K562 (cell line): Measurements from ENCODE around the gene TNIP1. TPM values are rescaled to one million over a fixed set of nuclear protein-coding genes. Genes with fewer than 3 reads are reported as not detected.

Experiments used
- ATAC-seq: fragments of 200-7000 bp; cut with Tn5 transposase; 3 replicates; pipeline ENCODE4 v1.9.1; 2020; ENCODE audit warnings: moderate library complexity
- BruUV-seq: library from RNA; stranded (reverse); fragments of 400-500 nt; replicated peaks from 2 replicates; lab custom pipeline; 2021; lab: Mats Ljungman, UMichigan
- CTCF ChIA-PET: fragments of 300-600 bp; formaldehyde crosslinking; extraction: SDS; loops from one replicate; lab custom pipeline; 2021; ENCODE audit warnings: low intra/inter-chr PET ratio; lab: Yijun Ruan, JAX
- POLR2A ChIA-PET: fragments of 300-600, 350-650 bp; sonication (Branson Sonifier 250); formaldehyde crosslinking; extraction: SDS; loops from one replicate; lab custom pipeline; 2021; ENCODE audit warnings: antibody characterized with exemption, inconsistent platforms; lab: Yijun Ruan, JAX
- DNase-seq, 4 experiments: peaks; one replicate each; pipeline versions ENCODE4 v3.0.0 to v3.0.0-alpha.2; 2011 to 2018; ENCODE audit warnings: low spot score in 3 of 4, mixed read lengths in 3 of 4; ENCODE audit errors: extremely low read depth in 1 of 4
- FAIRE-seq: peaks from 2 replicates; lab custom pipeline; 2011; peaks lifted over from hg19 to GRCh38; lab: Jason Lieb, UNC
- H2AFZ ChIP-seq: 2 replicates; pipeline ENCODE4 v1.6.0; 2011; ENCODE audit warnings: low read depth, low read length, control low read depth, inconsistent platforms
- H3K27ac ChIP-seq: fragments of 200-600 bp; 3 replicates; pipeline ENCODE4 v1.8.0; 2011; ENCODE audit warnings: low read depth, mild to moderate bottlenecking, control low read depth, inconsistent platforms, low read length, moderate library complexity, mixed read lengths; ENCODE audit errors: extremely low read depth
- H3K27me3 ChIP-seq, 2 experiments: fragments of 300-600 bp in 1 of 2; 2 replicates in 1 of 2; 3 replicates in 1 of 2; pipeline versions ENCODE4 v1.6.0 to v1.8.0; 2011; ENCODE audit warnings: inconsistent platforms in 2 of 2, low read length in 2 of 2, mild to moderate bottlenecking in 1 of 2, mixed read lengths in 1 of 2, moderate library complexity in 1 of 2; ENCODE audit not compliant: control insufficient read depth in 2 of 2, insufficient read depth in 2 of 2
- H3K36me3 ChIP-seq: fragments of 300-600 bp; 3 replicates; pipeline ENCODE4 v1.8.0; 2011; ENCODE audit warnings: mild to moderate bottlenecking, low read length, inconsistent platforms; ENCODE audit not compliant: control insufficient read depth, insufficient read depth
- H3K4me1 ChIP-seq, 2 experiments: fragments of 200-600 bp in 1 of 2; replicated peaks in 1 of 2; 2 replicates in 1 of 2; 3 replicates in 1 of 2; pipeline versions ENCODE4 v1.5.1 to v1.8.0; 2011; ENCODE audit warnings: inconsistent platforms in 2 of 2, low read length in 2 of 2, mild to moderate bottlenecking in 1 of 2, mixed read lengths in 1 of 2, moderate library complexity in 1 of 2; ENCODE audit not compliant: control insufficient read depth in 2 of 2, insufficient read depth in 2 of 2
- H3K4me2 ChIP-seq: 2 replicates; pipeline ENCODE4 v1.6.1; 2011; ENCODE audit warnings: low read length, control low read depth, inconsistent platforms, mixed read lengths; ENCODE audit not compliant: insufficient read depth
- H3K4me3 ChIP-seq: fragments of 200-600 bp; sonication (generic), shearing (Covaris generic); 2 replicates; pipeline ENCODE4 v1.5.1; 2016; ENCODE audit warnings: control low read depth, inconsistent platforms
- H3K79me2 ChIP-seq: fragments of 200-600 bp; 3 replicates; pipeline ENCODE4 v1.8.0; 2011; ENCODE audit warnings: low read length, inconsistent platforms; ENCODE audit not compliant: control insufficient read depth, insufficient read depth
- H3K9ac ChIP-seq, 2 experiments: 2 replicates each; pipeline versions ENCODE4 v1.6.0 to v1.6.1; 2011; ENCODE audit warnings: low read depth in 2 of 2, low read length in 2 of 2, control low read depth in 1 of 2, inconsistent platforms in 1 of 2, mild to moderate bottlenecking in 1 of 2, mixed read lengths in 1 of 2; ENCODE audit not compliant: insufficient read depth in 1 of 2
- H3K9me1 ChIP-seq: one replicate; pipeline ENCODE4 v1.6.0; 2011; ENCODE audit warnings: inconsistent platforms, mild to moderate bottlenecking, low read length, moderate library complexity; ENCODE audit not compliant: control insufficient read depth, insufficient read depth
- H3K9me3 ChIP-seq: replicated peaks from 2 replicates; pipeline ENCODE4 v1.5.1; 2011; ENCODE audit warnings: low read depth, low read length, inconsistent platforms; ENCODE audit not compliant: control insufficient read depth, insufficient read depth
- H4K20me1 ChIP-seq: replicated peaks from 2 replicates; pipeline ENCODE4 v1.6.1; 2011; ENCODE audit warnings: low read length, inconsistent platforms, mixed read lengths; ENCODE audit not compliant: control insufficient read depth, insufficient read depth
- ATF7 ChIP-seq: fragments of 450-650 bp; IDR thresholded peaks from 2 replicates; pipeline ENCODE4 v1.7.1; 2014; ENCODE audit warnings: mild to moderate bottlenecking, moderate library complexity
- CBX2 ChIP-seq: fragments of 200-600 bp; sonication (generic); IDR thresholded peaks from one replicate; pipeline ENCODE4 v1.6.1; 2012; ENCODE audit warnings: mild to moderate bottlenecking, low read length, inconsistent platforms; ENCODE audit not compliant: insufficient read depth, poor library complexity, severe bottlenecking
- GABPB2 ChIP-seq: fragments of 250-450 bp; sonication (Bioruptor Pico); conservative IDR thresholded peaks from 2 replicates; pipeline ENCODE4 v1.5.1; 2021; ENCODE audit warnings: mild to moderate bottlenecking
- NR2C2 ChIP-seq, 2 experiments: fragments of 200-800 bp in 1 of 2; sonication (Bioruptor generic) in 1 of 2; sonication (generic) in 1 of 2; formaldehyde crosslinking in 1 of 2; IDR thresholded peaks; 2 replicates each; pipeline versions ENCODE4 v1.6.1 to v1.8.0; 2016 to 2022; ENCODE audit warnings: mild to moderate bottlenecking in 1 of 2, missing compliant biosample characterization in 1 of 2, missing genetic modification characterization in 1 of 2, missing genetic modification reagents in 1 of 2
- ZBTB7A ChIP-seq: IDR thresholded peaks from 2 replicates; pipeline ENCODE4 v1.6.1; 2011; ENCODE audit warnings: low read depth, mild to moderate bottlenecking, low read length, moderate library complexity, borderline replicate concordance; ENCODE audit not compliant: control insufficient read depth
- ZNF121 ChIP-seq: sonication (generic); formaldehyde crosslinking; conservative IDR thresholded peaks from 2 replicates; pipeline ENCODE4 v1.8.0; 2022; ENCODE audit warnings: missing genetic modification reagents
- WGBS: fragments of 100-300 bp; shearing (Covaris generic); methylation state at CpG from one replicate; pipeline ENCODE4 v1.1.6; 2016; ENCODE audit warnings: low coverage, mixed read lengths; ENCODE audit not compliant: insufficient coverage; ENCODE audit errors: missing lambda C conversion rate; 5-methylcytosine and 5-hydroxymethylcytosine counted together
- in situ Hi-C: fragments of 300-500 bp; cut with MboI; formaldehyde crosslinking; loops from 4 replicates; pipeline ENCODE4 v1.15.0; 2018; ENCODE audit warnings: inconsistent platforms, mixed read lengths
- intact Hi-C: fragments of 100-400 bp; cut with micrococcal nuclease; formaldehyde crosslinking; loops from 2 replicates; pipeline ENCODE4 v1.14.2; 2022
- polyA plus RNA-seq, 8 experiments: library from polyadenylated mRNA; depleted of rRNA in 4 of 8; stranded (reverse) in 5 of 8; unstranded in 3 of 8; fragments of >200 nt; fragmentation: Nextera tagmentation in 2 of 8; fragmentation: Illumina TruSeq in 1 of 8; extraction: Ambion mirVana in 2 of 8; extraction: Trizol in 1 of 8; gene quantifications; 2 replicates each; pipeline versions ENCODE4 v1.2.1 to v1.2.3, GENCODE V29; 2011 to 2014; ENCODE audit warnings: inconsistent platforms in 1 of 8, missing spikeins in 1 of 8
- total RNA-seq, 7 experiments: library from RNA; depleted of rRNA in 6 of 7; stranded (reverse); fragments of >200 nt in 6 of 7; fragmentation: Illumina TruSeq in 2 of 7; extraction: Trizol in 2 of 7; gene quantifications; 2 replicates each; pipeline versions ENCODE4 v1.2.1 to v1.2.3, GENCODE V29; 2011 to 2021; ENCODE audit warnings: low replicate concordance in 1 of 7

TNIP1 gene
- total and polyA plus RNA-seq, 9 of the 15 experiments (the other 6 are each of a cell fraction or from before 2014, with no cell fraction given): 0.46 to 41.0 (median 24.6) TPM

DNA sequence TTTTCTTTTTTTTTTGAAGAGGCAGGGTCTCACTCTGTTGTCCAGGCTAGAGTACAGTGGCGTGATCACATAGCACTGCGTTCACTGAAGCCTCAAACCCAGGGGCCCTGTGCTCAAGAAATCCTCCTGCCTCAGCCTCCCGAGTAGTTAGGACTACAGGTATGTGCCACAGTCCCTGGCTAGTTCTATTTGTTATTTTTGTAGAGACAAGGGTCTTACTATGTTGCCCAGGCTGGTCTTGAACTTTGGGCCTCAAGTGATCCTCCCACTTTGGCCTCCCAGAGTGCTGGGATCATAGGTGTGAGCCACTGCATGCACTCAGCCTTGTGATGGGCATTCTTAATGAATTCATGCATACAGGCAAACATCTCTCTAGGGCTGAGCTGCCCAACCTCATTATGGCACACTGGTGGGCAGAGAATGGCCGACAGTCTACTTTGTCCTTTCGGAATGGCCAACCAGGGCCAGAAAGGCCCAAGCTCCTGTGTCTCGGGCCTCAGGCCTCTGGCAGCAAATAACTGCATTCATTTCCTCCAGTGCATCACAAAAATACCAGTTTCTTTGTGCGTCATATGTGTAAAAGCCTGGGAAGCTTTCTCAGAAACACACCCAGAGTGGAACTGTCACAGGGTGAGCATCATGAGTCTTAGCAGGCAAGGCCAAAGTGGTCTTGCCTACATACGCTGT lies 49.5 kb upstream of the TNIP1 start:
- no peaks in the 10 kb centered on the region for H3K79me2 ChIP-seq
- intact Hi-C loops (no loop called here), in situ Hi-C loops (no loop called here)
- peak; percentile 27; the same call in 1 of the 2 replicates for TF ChIP-seq ZNF121
- no peak for TF ChIP-seq GABPB2 (CRISPR knock-in tag)
- H3K4me2 ChIP-seq: no peak overlapping the region
- ChIA-PET POLR2A (interaction anchor here (0.6 kb wide), 1 partner anchor 76 kb away, joined by 4 read pairs; no protein-coding TSS in a partner anchor), CTCF (no interaction called here)
- H3K27ac ChIP-seq: no peak overlapping the region
- no peak for DNase-seq
- no peaks in the 10 kb centered on the region for H3K9me3 ChIP-seq
- no peak overlapping the region for H3K9ac ChIP-seq
- peaks cover 3 to 4% of the 10 kb centered on the region in 2 experiments; a peak in 4 of 5 replicates for H3K4me1 ChIP-seq
- BruUV-seq: no TSS peak
- H2AFZ ChIP-seq: no peak overlapping the region
- no peak for ATAC-seq
- H3K27me3 ChIP-seq: peaks cover 0 to 16% of the 10 kb centered on the region in 2 experiments; a peak in 1 of 5 replicates
- FAIRE-seq: no peak
- H3K9me1 ChIP-seq: peaks cover 4% of the 10 kb centered on the region
- no peak overlapping the region for H3K4me3 ChIP-seq
- H4K20me1 ChIP-seq: no peaks in the 10 kb centered on the region
- WGBS: 33% methylated on average over 7 of the region's 8 CpGs
- H3K36me3 ChIP-seq: no peaks in the 10 kb centered on the region

DNA sequence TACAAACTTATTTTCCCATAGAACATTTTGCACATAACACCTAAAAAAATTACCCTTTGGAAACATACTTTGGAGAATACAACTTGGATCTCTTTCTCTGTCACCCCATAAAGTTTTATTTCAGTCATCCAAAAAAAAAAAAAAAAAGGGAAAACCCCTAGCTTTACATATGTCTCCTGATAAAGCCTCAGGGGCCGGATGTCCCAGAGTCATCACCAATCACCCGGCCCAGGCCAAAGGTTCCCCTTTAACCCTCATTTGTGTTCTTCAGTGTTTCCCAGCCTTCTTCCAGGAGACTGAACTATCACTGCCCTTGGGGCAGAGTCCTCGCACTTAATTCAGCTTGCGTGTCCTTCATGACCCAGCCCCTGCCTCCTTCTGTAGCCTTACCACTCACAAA lies 48.0 kb upstream of the TNIP1 start:
- WGBS: 44% methylated on average over 4 of the region's 4 CpGs
- Histone ChIP-seq H3K27me3 (peaks cover 0 to 12% of the 10 kb centered on the region in 2 experiments; a peak in 1 of 5 replicates), H3K4me3 (no peak overlapping the region), H3K9me3 (no peaks in the 10 kb centered on the region), H3K27ac (no peak overlapping the region), H3K9ac (no peak overlapping the region), H3K9me1 (peaks cover 4% of the 10 kb centered on the region), H3K36me3 (no peaks in the 10 kb centered on the region), H3K4me2 (no peak overlapping the region), H3K79me2 (no peaks in the 10 kb centered on the region), H4K20me1 (no peaks in the 10 kb centered on the region), H3K4me1 (peaks cover 3 to 4% of the 10 kb centered on the region in 2 experiments; a peak in 4 of 5 replicates), H2AFZ (no peak overlapping the region)
- CTCF ChIA-PET: interaction anchor here (2.2 kb wide), 1 partner anchor 36 kb away, joined by 10 read pairs; no protein-coding TSS in a partner anchor
- no TSS peak for BruUV-seq
- intact Hi-C loops (loop anchor here (5.0 kb wide), 2 partner anchors 393 to 523 kb away; no protein-coding TSS in a partner anchor), in situ Hi-C loops (loop anchor here (10.0 kb wide), 1 partner anchor 396 kb away; no protein-coding TSS in a partner anchor)
- no peak for ATAC-seq
- no peak for DNase-seq
- FAIRE-seq: no peak
- POLR2A ChIA-PET: interaction anchor here (0.6 to 1.0 kb wide), 5 partner anchors 19 to 85 kb away, joined by 3 to 4 read pairs (median 3); no protein-coding TSS in a partner anchor
- TF ChIP-seq ATF7 (no peak), CBX2 (no peak), NR2C2 (CRISPR knock-in tag; IDR thresholded peaks at IDR 0.05) (no peak), NR2C2 (tag; IDR thresholded peaks at IDR 0.05) (0 out of 2 replicates have a peak, but pooled peaks have one; percentile 7), ZBTB7A (no peak)
